K562 (cell line): ENCODE results near the gene TOR3A. TPM values are rescaled to one million over a fixed set of nuclear protein-coding genes. Genes with fewer than 3 reads are reported as not detected.

Source experiments
- BRF2 ChIP-seq: IDR thresholded peaks from 3 replicates; pipeline ENCODE4 v1.6.1; 2011; ENCODE audit warnings: borderline replicate concordance, mild to moderate bottlenecking; ENCODE audit not compliant: insufficient read length, insufficient read depth
- CHCHD3 ChIP-seq: fragments of 250-450 bp; sonication (Bioruptor Pico); IDR thresholded peaks from 2 replicates; pipeline ENCODE4 v2.1.2; 2022; ENCODE audit warnings: mild to moderate bottlenecking
- CLOCK ChIP-seq: fragments of 250-450 bp; sonication (Bioruptor Pico); IDR thresholded peaks from 2 replicates; pipeline ENCODE4 v1.4.0; 2020; ENCODE audit warnings: mild to moderate bottlenecking, moderate library complexity, borderline replicate concordance
- IRF2 ChIP-seq: sonication (generic); formaldehyde crosslinking; IDR thresholded peaks from 2 replicates; pipeline ENCODE4 v1.8.1; 2022; ENCODE audit warnings: mild to moderate bottlenecking, missing genetic modification reagents
- STAG1 ChIP-seq: sonication (generic); formaldehyde crosslinking; IDR thresholded peaks from 2 replicates; pipeline ENCODE4 v1.5.0; 2020; ENCODE audit warnings: missing genetic modification reagents, borderline replicate concordance
- ZNF253 ChIP-seq: fragments of 250-450 bp; sonication (Bioruptor Pico); conservative IDR thresholded peaks from 2 replicates; pipeline ENCODE4 v1.6.1; 2021; ENCODE audit warnings: mild to moderate bottlenecking
- ZNF551 ChIP-seq: fragments of 250-450 bp; sonication (Bioruptor Pico); IDR thresholded peaks from 2 replicates; pipeline ENCODE4 v1.5.0; 2021; ENCODE audit warnings: mild to moderate bottlenecking, moderate library complexity
- polyA plus RNA-seq, 8 experiments: library from polyadenylated mRNA; depleted of rRNA in 4 of 8; stranded (reverse) in 5 of 8; unstranded in 3 of 8; fragments of >200 nt; fragmentation: Nextera tagmentation in 2 of 8; fragmentation: Illumina TruSeq in 1 of 8; extraction: Ambion mirVana in 2 of 8; extraction: Trizol in 1 of 8; gene quantifications; 2 replicates each; pipeline versions ENCODE4 v1.2.1 to v1.2.3, GENCODE V29; 2011 to 2014; ENCODE audit warnings: inconsistent platforms in 1 of 8, missing spikeins in 1 of 8
- total RNA-seq, 7 experiments: library from RNA; depleted of rRNA in 6 of 7; stranded (reverse); fragments of >200 nt in 6 of 7; fragmentation: Illumina TruSeq in 2 of 7; extraction: Trizol in 2 of 7; gene quantifications; 2 replicates each; pipeline versions ENCODE4 v1.2.1 to v1.2.3, GENCODE V29; 2011 to 2021; ENCODE audit warnings: low replicate concordance in 1 of 7
- TF ChIP-seq, protein P1 (sequence below), 2 experiments: fragments of 450-650 bp in 1 of 2; sonication (generic) in 1 of 2; formaldehyde crosslinking in 1 of 2; IDR thresholded peaks; 2 replicates each; pipeline versions ENCODE4 v1.7.1 to v1.9.0; 2016 to 2022; ENCODE audit warnings: inconsistent platforms in 1 of 2, mild to moderate bottlenecking in 1 of 2, missing genetic modification reagents in 1 of 2
- TF ChIP-seq, protein P2 (sequence below): fragments of 250-450 bp; sonication (Bioruptor Pico); IDR thresholded peaks from 2 replicates; pipeline ENCODE4 v1.4.0; 2020; ENCODE audit warnings: borderline replicate concordance
- TF ChIP-seq, protein P3 (sequence below): fragments of 250-450 bp; sonication (Bioruptor Pico); IDR thresholded peaks from 2 replicates; pipeline ENCODE4 v1.9.0; 2021; ENCODE audit warnings: mild to moderate bottlenecking

TOR3A gene
- total and polyA plus RNA-seq, 9 of the 15 experiments (the other 6 are each of a cell fraction or from before 2014, with no cell fraction given) = 7.9 to 94.5 (median 39.7) TPM

GRCh38 chr1:179046808-179047635 is 34.8 kb upstream of the TOR3A start (continued):
- TF ChIP-seq, protein P1, sequence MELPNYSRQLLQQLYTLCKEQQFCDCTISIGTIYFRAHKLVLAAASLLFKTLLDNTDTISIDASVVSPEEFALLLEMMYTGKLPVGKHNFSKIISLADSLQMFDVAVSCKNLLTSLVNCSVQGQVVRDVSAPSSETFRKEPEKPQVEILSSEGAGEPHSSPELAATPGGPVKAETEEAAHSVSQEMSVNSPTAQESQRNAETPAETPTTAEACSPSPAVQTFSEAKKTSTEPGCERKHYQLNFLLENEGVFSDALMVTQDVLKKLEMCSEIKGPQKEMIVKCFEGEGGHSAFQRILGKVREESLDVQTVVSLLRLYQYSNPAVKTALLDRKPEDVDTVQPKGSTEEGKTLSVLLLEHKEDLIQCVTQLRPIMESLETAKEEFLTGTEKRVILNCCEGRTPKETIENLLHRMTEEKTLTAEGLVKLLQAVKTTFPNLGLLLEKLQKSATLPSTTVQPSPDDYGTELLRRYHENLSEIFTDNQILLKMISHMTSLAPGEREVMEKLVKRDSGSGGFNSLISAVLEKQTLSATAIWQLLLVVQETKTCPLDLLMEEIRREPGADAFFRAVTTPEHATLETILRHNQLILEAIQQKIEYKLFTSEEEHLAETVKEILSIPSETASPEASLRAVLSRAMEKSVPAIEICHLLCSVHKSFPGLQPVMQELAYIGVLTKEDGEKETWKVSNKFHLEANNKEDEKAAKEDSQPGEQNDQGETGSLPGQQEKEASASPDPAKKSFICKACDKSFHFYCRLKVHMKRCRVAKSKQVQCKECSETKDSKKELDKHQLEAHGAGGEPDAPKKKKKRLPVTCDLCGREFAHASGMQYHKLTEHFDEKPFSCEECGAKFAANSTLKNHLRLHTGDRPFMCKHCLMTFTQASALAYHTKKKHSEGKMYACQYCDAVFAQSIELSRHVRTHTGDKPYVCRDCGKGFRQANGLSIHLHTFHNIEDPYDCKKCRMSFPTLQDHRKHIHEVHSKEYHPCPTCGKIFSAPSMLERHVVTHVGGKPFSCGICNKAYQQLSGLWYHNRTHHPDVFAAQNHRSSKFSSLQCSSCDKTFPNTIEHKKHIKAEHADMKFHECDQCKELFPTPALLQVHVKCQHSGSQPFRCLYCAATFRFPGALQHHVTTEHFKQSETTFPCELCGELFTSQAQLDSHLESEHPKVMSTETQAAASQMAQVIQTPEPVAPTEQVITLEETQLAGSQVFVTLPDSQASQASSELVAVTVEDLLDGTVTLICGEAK (IDR thresholded peaks at IDR 0.05) = peak; percentile 62
- TF ChIP-seq, protein P1 (CRISPR knock-in tag; IDR thresholded peaks at IDR 0.05) = no peak
- TF ChIP-seq ZNF253 (CRISPR knock-in tag) (no peak), CLOCK (CRISPR knock-in tag) (peak; percentile 63; the same call in 1 of the 2 replicates), BRF2 (no peak), IRF2 (CRISPR knock-in tag) (no peak), STAG1 (CRISPR knock-in tag) (no peak), ZNF551 (no peak), CHCHD3 (CRISPR knock-in tag) (peak; percentile 69; the same call in 1 of the 2 replicates)
- TF ChIP-seq, protein P2, sequence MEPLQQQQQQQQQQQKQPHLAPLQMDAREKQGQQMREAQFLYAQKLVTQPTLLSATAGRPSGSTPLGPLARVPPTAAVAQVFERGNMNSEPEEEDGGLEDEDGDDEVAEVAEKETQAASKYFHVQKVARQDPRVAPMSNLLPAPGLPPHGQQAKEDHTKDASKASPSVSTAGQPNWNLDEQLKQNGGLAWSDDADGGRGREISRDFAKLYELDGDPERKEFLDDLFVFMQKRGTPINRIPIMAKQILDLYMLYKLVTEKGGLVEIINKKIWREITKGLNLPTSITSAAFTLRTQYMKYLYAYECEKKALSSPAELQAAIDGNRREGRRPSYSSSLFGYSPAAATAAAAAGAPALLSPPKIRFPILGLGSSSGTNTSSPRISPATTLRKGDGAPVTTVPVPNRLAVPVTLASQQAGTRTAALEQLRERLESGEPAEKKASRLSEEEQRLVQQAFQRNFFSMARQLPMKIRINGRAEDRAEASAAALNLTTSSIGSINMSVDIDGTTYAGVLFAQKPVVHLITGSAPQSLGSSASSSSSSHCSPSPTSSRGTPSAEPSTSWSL (CRISPR knock-in tag) = no peak
- TF ChIP-seq, protein P3, sequence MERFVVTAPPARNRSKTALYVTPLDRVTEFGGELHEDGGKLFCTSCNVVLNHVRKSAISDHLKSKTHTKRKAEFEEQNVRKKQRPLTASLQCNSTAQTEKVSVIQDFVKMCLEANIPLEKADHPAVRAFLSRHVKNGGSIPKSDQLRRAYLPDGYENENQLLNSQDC (CRISPR knock-in tag) = 0 out of 2 replicates have a peak, but pooled peaks have one; percentile 15
